Measurements from ENCODE around the gene CHKA. TPM values are rescaled to one million over a fixed set of nuclear protein-coding genes. Genes with fewer than 3 reads are reported as not detected.
A peak's percentile ranks its signal among the peaks of the same experiment; 100 is the strongest.

CHKA gene
- total RNA-seq, 6 experiments from 2014 or later, result 6.8 to 9.2 (median 7.8) TPM

GRCh38 chr11:68047437-68048290 lies 73.5 kb downstream of the CHKA start:
- no peak overlapping the region for H3K4me3 Mint-ChIP-seq
- TF ChIP-seq CTCF (IDR thresholded peaks at IDR 0.05), result no peak
- DNase-seq, result no peak
- no peak overlapping the region for H3K27ac Mint-ChIP-seq
- no peaks in the 10 kb centered on the region for H3K9me3 Mint-ChIP-seq
- H3K27me3 Mint-ChIP-seq (ENCODE audit: insufficient read depth), result no peaks in the 10 kb centered on the region; the same call in 1 of the 2 replicates
- no peaks in the 10 kb centered on the region for H3K4me1 Mint-ChIP-seq (ENCODE audit: low read depth)
- peaks cover 16% of the 10 kb centered on the region; the same call in 1 of the 2 replicates for H3K36me3 Mint-ChIP-seq (ENCODE audit: low read depth)

- H3K4me3 Mint-ChIP-seq, result no peak overlapping the region
- H3K27ac Mint-ChIP-seq, result no peak overlapping the region
- no peaks in the 10 kb centered on the region for H3K27me3 Mint-ChIP-seq (ENCODE audit: insufficient read depth)
- H3K9me3 Mint-ChIP-seq, result no peaks in the 10 kb centered on the region
- no peak for DNase-seq
- TF ChIP-seq CTCF (IDR thresholded peaks at IDR 0.05), result no peak; the same call in 1 of the 2 replicates
- H3K36me3 Mint-ChIP-seq (ENCODE audit: low read depth), result no peaks in the 10 kb centered on the region
- H3K4me1 Mint-ChIP-seq (ENCODE audit: low read depth), result peaks cover 9% of the 10 kb centered on the region
Measured at GRCh38 chr11:68044898-68045351, 76.3 kb downstream of the CHKA start.

- Mint-ChIP-seq H3K36me3 (ENCODE audit: low read depth) (no peaks in the 10 kb centered on the region), H3K4me1 (ENCODE audit: low read depth) (peaks cover 12% of the 10 kb centered on the region), H3K9me3 (no peaks in the 10 kb centered on the region), H3K27ac (no peak overlapping the region), H3K27me3 (ENCODE audit: insufficient read depth) (peaks cover 3% of the 10 kb centered on the region; the same call in 1 of the 2 replicates), H3K4me3 (no peak overlapping the region)
- TF ChIP-seq CTCF (IDR thresholded peaks at IDR 0.05), result peak; percentile 36
- DNase-seq, result no peak
Measured at GRCh38 chr11:68044145-68044813, 76.9 kb downstream of the CHKA start.

GRCh38 chr11:68043349-68044144 lies 77.6 kb downstream of the CHKA start:
- H3K27me3 Mint-ChIP-seq (ENCODE audit: insufficient read depth), result peaks cover 3% of the 10 kb centered on the region; the same call in 1 of the 2 replicates
- DNase-seq, result peak; percentile 77
- H3K4me1 Mint-ChIP-seq (ENCODE audit: low read depth), result peaks cover 12% of the 10 kb centered on the region
- peak overlapping the region; percentile 39; the same call in 1 of the 2 replicates for H3K4me3 Mint-ChIP-seq
- H3K36me3 Mint-ChIP-seq (ENCODE audit: low read depth), result no peaks in the 10 kb centered on the region
- H3K9me3 Mint-ChIP-seq, result no peaks in the 10 kb centered on the region
- peak overlapping the region; percentile 57 for H3K27ac Mint-ChIP-seq
- no peak for TF ChIP-seq CTCF (IDR thresholded peaks at IDR 0.05)

GRCh38 chr11:68043029-68043348 lies 78.2 kb downstream of the CHKA start:
- Mint-ChIP-seq H3K27me3 (ENCODE audit: insufficient read depth) (peaks cover 3% of the 10 kb centered on the region; the same call in 1 of the 2 replicates), H3K4me1 (ENCODE audit: low read depth) (peaks cover 12% of the 10 kb centered on the region), H3K9me3 (no peaks in the 10 kb centered on the region), H3K36me3 (ENCODE audit: low read depth) (no peaks in the 10 kb centered on the region), H3K27ac (peak overlapping the region; percentile 31; the same call in 1 of the 2 replicates), H3K4me3 (no peak overlapping the region)
- no peak for DNase-seq
- TF ChIP-seq CTCF (IDR thresholded peaks at IDR 0.05), result no peak

Data from HFFc6 (cell line).